GM12891 (cell line): Measurements from ENCODE around the gene FERMT2.

Experiments
- POLR2A ChIP-seq: IDR thresholded peaks from 2 replicates; pipeline ENCODE4 v1.6.1; 2011; ENCODE audit warnings: low read depth, low read length, control low read depth
- POLR2AphosphoS5 ChIP-seq: IDR thresholded peaks from 2 replicates; pipeline ENCODE4 v1.6.1; 2011; ENCODE audit warnings: low read depth, low read length, control low read depth
- SPI1 ChIP-seq: IDR thresholded peaks from 2 replicates; pipeline ENCODE4 v1.6.1; 2011; ENCODE audit warnings: low read depth, low read length, control low read depth
- TAF1 ChIP-seq: IDR thresholded peaks from 2 replicates; pipeline ENCODE4 v1.6.1; 2011; ENCODE audit warnings: low read depth, low read length, control low read depth

GRCh38 chr14:52834440-52834842 is 116.4 kb downstream of the FERMT2 start:
- TF ChIP-seq POLR2A (no peak), POLR2AphosphoS5 (no peak), TAF1 (no peak), SPI1 (no peak)
